HG03558 (cell line): ENCODE measurements around the gene PCDHGA1.
A peak's percentile ranks its signal among the peaks of the same experiment; 100 is the strongest.
"Not testable (repeated sequence)": the region's sequence is repeated elsewhere in the genome, so short reads cannot be mapped to it uniquely, and the experiment has no call there.

ENCODE experiments used
- ATAC-seq: cut with Tn5 transposase; IDR thresholded peaks from one replicate; pipeline ENCODE4 v1.9.1; 2021; ENCODE audit warnings: moderate number of reproducible peaks; ENCODE audit not compliant: unreplicated experiment; ENCODE audit errors: extremely low read depth

PCDHGA1 gene

GRCh38 chr5:141432726-141433125 is 102.4 kb downstream of the PCDHGA1 start:
- ATAC-seq, result not testable (repeated sequence)

DNA sequence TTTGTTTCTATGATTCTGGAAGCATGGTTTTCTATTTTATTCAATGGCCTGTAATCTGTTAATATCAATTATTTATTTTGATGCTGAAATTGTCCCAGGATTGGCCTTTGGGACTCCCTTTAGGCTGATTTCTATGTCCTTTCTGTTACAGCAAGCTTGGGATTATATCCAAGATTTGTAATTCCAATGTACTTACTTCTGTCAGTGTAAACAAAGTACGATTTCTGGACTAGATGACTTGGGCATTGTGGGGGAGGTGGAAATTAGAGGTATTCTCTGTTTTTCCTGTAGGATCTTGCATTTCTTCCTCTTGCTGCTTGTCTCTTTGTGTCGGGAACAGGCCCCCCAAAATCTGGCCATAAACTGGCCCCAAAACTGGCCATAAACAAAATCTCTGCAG is 103.7 kb downstream of the PCDHGA1 start:
- ATAC-seq, result no peak

DNA sequence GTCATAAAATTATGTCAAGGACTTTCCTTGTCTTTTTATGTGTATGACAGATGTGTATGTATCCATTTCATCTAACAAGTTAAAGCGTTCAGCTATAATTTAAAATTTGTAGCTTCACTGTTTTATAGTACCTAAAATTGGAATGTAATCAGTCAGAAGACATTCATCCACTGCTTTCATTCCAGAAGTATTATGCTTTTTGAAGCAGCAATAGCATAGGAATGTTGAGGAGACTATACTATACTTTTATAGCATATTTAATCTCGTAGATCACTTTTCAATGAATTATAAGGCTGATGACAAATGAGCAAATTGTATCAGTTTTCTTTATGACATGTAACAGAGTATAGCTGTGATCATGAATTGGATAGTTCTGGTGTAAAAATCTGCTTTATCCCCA is 106.9 kb downstream of the PCDHGA1 start:
- no peak for ATAC-seq

DNA sequence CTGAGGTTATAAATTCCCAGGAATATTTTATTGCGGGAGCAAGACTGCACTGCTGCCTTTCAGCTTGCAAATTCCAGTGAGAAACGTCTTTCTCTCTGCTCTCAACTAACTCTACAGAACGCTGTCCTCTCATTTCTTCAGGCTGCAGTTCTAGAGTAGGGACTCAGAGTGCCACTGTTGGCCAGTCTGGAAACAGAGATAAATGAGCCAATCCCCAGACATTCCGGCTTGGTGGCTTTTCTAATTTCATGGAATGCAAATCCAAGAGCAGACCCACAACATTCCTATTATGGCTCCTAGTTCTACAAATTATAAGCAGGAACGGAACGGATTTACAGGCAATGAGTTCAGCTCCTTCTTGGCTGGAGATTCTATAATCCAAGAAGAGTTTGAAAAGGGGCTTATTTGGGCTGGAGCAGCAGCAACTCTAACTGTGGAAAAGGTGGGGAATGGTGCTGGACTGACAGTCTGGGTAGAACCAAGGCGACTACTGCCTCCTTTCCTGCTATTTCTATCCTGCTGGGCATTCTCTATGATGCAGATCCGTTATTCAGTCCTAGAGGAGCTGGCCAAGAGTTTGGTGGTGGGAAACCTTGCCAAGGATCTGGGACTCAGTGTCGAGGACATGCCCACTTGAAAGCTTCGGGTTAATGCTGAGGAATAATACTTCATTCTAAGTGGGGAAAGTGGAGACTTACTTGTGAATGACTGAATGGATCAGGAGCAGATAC is 109.3 kb downstream of the PCDHGA1 start:
- no peak for ATAC-seq

DNA sequence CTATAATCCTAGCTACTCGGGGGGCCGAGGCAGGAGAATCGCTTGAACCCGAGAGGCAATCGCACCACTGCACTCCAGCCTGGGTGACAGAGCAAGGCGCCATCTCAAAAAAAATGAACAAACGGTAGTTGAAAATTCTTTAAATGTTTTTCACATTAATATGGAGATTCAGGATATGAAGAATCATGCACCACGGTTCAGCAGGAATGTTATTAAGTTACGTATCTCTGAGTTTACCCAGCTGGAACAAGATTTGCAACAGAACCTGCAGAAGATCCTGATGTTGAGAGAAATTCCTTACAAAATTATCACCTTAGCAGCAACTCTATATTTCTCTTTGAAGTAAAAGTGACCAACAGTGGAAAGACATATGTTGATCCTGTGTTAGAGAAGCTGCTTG is 110.0 kb downstream of the PCDHGA1 start:
- ATAC-seq, result no peak

- no peak for ATAC-seq
Measured at GRCh38 chr5:141441571-141442170, 111.4 kb downstream of the PCDHGA1 start.

DNA sequence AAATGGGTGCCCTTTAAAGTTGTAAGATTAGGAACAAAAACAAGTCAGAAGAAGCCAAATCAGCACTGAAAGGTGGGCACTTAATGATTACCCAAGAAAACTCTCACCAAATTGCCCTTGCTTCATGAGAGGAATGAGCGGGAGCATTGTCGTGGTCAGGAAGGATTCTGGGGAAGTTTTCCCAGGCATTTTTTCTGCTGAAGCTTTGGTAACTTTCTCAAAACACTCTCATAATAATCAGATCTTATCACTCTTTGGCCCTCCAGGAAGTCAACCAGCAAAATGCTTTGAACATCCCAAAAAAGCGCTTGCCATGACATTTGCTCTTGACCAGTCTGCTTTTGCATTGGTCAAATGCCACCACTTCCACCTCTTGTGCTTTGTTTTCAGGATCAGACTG is 135.0 kb downstream of the PCDHGA1 start:
- no peak for ATAC-seq

DNA sequence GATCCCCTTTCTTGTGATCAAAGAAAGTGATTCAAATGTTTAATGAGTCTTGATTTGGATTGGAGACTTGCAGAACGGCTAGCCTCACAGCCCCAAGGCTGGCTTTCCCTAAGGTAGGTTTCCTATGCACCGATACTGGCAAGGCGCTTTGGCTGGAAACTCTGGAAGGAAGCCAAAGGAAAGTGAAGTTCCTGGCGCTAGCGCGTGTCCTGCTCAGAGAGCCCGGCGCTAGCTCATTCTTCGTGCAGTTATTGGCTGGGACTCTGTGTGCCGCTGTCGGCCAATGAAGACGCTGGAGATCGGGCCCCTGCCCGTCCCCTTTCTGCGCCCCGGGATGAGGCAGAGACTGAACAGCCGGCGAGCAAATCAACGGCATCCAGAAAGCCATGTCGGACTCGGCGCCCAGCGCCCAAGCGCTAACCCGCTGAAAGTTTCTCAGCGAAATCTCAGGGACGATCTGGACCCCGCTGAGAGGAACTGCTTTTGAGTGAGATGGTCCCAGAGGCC is 145.4 kb downstream of the PCDHGA1 start, which contains the start of gene PCDHGC3:
PCDHGC3 (plus strand) TSS at position 342 of the 507 bp plus-strand sequence; CDS start at position 493, 151 bp downstream.
- ATAC-seq, result peak; percentile 94

GRCh38 chr5:141476132-141476911 is 146.0 kb downstream of the PCDHGA1 start:
- ATAC-seq, result no peak

- no peak for ATAC-seq
Measured at GRCh38 chr5:141477044-141477575, 146.8 kb downstream of the PCDHGA1 start.

DNA sequence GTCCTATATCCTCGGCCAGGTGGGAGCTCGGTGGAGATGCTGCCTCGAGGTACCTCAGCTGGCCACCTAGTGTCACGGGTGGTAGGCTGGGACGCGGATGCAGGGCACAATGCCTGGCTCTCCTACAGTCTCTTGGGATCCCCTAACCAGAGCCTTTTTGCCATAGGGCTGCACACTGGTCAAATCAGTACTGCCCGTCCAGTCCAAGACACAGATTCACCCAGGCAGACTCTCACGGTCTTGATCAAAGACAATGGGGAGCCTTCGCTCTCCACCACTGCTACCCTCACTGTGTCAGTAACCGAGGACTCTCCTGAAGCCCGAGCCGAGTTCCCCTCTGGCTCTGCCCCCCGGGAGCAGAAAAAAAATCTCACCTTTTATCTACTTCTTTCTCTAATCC is 147.5 kb downstream of the PCDHGA1 start:
- ATAC-seq, result no peak

- no peak for ATAC-seq
Measured at GRCh38 chr5:141478321-141478945, 148.1 kb downstream of the PCDHGA1 start.

- no peak for ATAC-seq
Measured at GRCh38 chr5:141479776-141480175, 149.5 kb downstream of the PCDHGA1 start.

- no peak for ATAC-seq
Measured at GRCh38 chr5:141483902-141484301, 153.6 kb downstream of the PCDHGA1 start.

DNA sequence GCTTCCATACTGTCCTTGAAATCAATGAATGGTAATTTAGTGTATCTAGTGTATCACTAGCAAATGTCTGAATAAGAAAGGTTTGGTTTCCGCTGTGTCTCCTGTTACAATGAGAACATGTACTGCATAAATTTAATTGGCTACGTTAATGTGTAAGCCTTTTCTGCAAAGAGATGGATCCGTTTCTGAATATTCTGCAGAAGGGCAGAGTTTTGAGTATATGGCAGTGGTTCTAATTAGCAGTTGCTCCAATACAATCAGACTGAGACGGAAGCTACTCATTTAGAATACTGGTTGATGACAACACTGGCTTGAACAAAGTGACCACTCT is 154.0 kb downstream of the PCDHGA1 start:
- ATAC-seq, result no peak

GRCh38 chr5:141484641-141485311 is 154.5 kb downstream of the PCDHGA1 start, which contains the start of gene PCDHGC4:
Gene PCDHGC4 (plus strand): TSS chr5:141485030. CDS start chr5:141485174, 144 bp downstream.
- no peak for ATAC-seq

- no peak for ATAC-seq
Measured at GRCh38 chr5:141485321-141486055, 155.2 kb downstream of the PCDHGA1 start.

DNA sequence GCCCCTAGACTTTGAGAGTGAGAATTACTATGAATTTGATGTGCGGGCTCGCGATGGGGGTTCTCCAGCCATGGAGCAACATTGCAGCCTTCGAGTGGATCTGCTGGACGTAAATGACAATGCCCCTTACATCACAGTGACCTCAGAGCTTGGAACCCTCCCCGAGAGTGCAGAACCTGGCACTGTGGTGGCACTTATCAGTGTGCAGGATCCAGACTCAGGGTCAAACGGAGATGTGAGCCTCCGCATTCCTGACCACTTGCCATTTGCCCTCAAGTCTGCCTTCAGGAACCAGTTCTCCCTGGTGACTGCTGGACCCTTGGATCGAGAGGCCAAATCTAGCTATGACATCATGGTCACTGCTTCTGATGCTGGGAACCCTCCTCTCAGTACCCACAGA is 155.8 kb downstream of the PCDHGA1 start:
- no peak for ATAC-seq

GRCh38 chr5:141487131-141487530 is 156.8 kb downstream of the PCDHGA1 start:
- ATAC-seq, result no peak
